GM19240 (cell line): ENCODE data around the gene COPS7A.
"Not testable (repeated sequence)": the region's sequence is repeated elsewhere in the genome, so short reads cannot be mapped to it uniquely, and the experiment has no call there.

Experiments
- DNase-seq: peaks from one replicate; pipeline ENCODE4 v3.0.0; 2011; ENCODE audit warnings: low spot score; ENCODE audit not compliant: insufficient read length

Gene COPS7A

DNA sequence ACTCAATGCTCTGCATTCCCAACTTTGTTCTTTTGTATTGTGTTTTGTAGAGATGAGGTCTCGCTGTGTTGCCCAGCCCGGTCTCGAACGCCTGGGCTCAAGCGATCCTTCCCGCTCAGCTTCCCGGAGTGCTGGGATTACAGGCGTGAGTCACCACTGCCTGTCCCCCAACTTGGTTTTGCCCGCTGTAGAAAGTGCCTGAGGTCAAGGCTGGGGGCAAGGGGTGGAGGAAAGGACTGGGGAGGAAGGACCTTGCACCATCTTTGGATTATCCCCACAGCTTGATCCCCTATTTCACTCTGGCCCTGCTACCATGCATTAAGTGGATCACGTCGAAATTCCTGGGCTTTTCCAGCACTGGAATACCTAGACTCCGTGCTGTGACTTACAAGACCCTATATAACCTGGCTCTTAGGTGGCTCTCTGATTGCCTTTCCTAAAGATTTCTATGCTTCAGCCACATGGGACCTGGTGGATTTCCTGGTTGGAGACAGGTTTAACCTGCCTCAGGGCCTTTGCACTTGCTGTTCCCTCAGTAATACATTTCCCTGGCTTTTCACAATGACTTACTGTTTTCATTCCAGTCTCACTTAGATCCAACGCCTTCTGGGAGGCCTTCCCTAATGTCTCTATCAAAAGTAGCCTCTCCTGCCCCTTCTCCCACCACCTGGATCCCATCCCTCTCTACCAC is 22.6 kb upstream of the COPS7A start:
- no peak for DNase-seq

DNA sequence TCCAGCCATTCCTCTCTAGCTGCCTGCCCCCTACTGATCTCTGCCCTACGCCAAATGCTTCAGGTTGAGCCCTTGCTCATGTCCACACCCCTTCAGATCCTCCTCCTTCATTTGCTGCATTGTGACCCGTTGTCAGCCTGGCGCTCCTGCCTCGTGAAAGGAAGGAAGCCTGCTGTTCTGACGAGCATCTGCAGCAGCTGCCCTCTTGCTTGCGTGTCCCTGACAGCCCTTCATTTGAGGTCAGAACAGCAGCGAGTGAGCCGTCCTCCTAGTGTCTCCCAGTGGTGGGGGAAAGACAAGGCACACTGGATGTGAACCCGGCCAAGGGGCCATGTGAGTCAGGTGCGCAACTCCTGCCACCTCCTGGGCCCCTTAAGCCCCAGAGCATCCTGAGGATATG is 20.2 kb upstream of the COPS7A start:
- DNase-seq = no peak

DNA sequence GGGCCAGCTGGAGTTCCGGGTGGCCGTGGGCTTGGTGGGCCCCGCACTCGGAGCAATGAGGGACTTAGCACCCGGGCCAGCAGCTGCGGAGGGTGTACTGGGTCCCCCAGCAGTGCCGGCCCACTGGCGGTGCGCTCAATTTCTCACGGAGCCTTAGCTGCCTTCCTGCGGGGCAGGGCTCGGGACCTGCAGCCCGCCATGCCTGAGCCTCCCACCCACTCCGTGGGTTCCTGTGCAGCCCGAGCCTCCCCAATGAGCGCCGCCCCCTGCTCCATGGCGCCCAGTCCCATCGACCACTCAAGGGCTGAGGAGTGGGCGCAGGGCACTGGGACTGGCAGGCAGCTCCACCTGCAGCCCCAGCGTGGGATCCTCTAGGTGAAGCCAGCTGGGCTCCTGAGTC is 15.5 kb upstream of the COPS7A start:
- not testable (repeated sequence) for DNase-seq

GRCh38 chr12:6708960-6709394 is 14.9 kb upstream of the COPS7A start:
- no peak for DNase-seq

- not testable (repeated sequence) for DNase-seq
These were observed 7.6 kb upstream of the COPS7A start for GRCh38 chr12:6716031-6716873.

- DNase-seq = no peak
These were observed 6.9 kb upstream of the COPS7A start for GRCh38 chr12:6716874-6717437.

DNA sequence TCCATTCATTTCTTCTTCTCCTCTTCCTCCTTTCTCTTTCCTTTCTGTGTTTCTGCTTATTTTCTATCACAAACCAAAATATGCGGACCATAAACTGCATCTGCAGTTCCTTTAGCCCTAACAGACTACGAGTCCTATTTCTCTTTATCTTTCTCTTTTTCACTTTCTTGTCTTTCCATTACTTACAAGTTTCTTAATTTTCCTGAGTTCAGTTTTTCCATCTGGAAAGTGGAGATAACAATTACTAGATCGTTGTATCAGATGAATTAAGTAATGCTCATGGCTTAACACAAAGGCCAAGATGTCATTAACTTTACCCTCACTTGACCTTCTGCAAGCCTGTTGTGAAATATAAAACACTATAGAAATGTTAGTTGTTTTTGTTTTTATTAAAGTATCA is 983 bp upstream of the COPS7A start:
- DNase-seq = no peak

DNA sequence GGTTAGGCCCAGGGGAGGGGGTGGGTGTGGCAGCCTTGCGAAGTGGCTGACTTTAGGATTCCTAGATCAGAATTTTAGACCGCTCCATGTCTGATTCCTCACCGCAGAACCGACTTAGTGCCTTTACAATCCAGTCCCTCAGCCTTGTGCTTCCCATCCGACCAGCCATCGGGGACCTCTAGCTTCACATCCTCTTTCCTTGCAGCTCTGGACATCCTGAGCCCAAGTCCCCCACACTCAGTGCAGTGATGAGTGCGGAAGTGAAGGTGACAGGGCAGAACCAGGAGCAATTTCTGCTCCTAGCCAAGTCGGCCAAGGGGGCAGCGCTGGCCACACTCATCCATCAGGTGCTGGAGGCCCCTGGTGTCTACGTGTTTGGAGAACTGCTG is 557 bp downstream of the COPS7A start:
- DNase-seq = no peak

- DNase-seq = no peak
These were observed 1.5 kb downstream of the COPS7A start for GRCh38 chr12:6725350-6725749.

GRCh38 chr12:6729186-6729585 is 5.3 kb downstream of the COPS7A start:
- no peak for DNase-seq

DNA sequence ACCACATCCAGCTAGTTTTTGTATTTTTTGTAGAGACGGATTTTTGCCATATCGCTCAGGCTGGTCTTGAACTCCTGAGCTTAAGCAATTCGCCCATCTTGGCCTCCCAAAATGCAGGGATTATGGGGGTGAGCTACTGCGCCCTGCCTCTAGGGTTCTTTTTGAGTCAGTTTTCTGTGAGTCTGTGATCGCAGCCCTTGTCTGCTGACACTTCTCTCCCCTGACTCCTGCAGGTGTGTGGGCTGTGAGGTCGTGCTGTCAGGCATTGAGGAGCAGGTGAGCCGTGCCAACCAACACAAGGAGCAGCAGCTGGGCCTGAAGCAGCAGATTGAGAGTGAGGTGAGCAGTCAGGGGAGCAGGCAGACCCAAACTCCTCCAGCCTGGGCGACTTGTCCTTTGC is 6.3 kb downstream of the COPS7A start:
- no peak for DNase-seq

GRCh38 chr12:6734506-6735387 is 10.9 kb downstream of the COPS7A start:
- DNase-seq = no peak

- DNase-seq = peak; percentile 49
These were observed 11.8 kb downstream of the COPS7A start for GRCh38 chr12:6735448-6736191.

DNA sequence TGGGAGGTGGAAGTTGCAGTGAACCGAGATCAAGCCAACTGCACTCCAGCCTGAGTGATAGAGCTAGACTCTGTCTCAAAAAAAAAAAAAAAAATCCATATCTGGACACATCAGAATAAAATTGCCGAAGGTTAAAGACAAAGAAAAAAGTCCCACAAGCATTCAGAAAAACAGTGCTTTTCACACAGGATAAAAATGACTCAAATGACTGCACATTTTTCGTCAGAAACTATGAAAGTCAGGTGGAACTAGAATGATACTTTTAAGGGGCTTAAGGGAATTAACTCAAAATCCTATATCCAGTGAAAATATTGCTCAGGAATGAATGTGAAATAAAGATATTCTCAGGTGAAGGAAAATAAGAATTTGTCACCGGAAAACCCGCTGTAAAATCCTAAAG is 12.9 kb downstream of the COPS7A start:
- DNase-seq = no peak

- DNase-seq = not testable (repeated sequence)
These were observed 18.2 kb downstream of the COPS7A start for GRCh38 chr12:6742080-6742479.

GRCh38 chr12:6742834-6743233 is 19.0 kb downstream of the COPS7A start:
- no peak for DNase-seq

DNA sequence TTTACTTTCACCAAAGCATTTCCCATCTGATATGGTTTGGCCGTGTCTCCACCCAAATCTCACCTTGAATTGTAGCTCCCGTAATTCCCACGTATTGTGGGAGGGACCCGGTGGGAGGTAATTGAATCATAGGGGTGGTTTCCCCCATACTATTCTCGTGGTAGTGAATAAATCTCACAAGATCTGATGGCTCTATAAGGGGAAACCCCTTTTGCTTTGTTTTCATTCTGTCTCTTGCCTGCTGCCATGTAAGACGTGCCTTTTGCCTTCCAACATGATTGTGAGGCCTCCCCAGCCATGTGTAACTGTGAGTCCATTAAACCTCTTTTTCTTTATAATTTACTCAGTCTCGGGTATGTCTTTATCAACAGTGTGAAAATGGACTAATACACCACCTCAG is 19.5 kb downstream of the COPS7A start:
- not testable (repeated sequence) for DNase-seq

- DNase-seq = no peak
These were observed 22.1 kb downstream of the COPS7A start for GRCh38 chr12:6745741-6746525.

DNA sequence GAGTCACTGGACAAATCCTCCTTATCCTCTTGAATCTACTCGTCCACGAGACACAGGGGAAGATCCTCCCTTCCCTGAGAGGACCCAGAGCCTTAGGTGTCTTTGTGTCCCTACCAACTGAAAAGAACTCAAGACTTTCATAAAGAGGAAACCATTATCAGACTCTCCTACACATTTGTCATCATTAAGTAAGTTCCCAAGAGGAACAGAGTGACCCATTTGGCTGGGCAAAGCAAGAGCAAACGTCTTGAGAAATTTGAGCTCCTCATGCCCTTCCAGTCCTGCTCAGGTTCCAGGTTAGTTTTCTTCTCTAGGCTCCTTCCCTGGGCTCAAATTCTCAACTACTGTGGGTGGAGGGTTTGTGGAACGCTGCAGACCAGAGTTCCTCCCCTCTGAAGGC is 23.4 kb downstream of the COPS7A start:
- DNase-seq = no peak

DNA sequence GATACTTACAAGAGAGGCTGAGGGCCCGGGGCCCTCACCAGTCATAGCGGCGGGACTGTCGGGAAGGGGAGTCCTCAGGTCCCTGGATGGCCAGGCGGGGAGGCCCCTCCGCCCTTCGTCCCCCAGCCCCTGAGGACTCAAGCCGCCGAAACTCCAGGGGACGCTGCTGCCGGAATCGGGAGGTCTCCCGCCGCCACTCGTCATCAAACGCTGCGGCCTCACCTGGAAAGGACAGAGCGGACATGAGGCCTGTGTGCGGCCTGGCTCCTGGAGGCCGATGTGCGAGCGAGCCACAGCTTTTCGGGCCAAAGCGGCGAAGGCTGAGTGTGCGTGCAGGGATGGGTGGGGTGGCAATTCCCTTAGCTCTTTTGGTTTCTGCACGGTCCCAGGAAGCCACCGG is 24.9 kb downstream of the COPS7A start:
- DNase-seq = no peak
